Activated T-cell treated with anti-CD3 and anti-CD28 coated beads, Interleukin-2, amount 50 U/mL, for 24 hours (primary cell): ENCODE data around the gene SH3YL1.
"Not testable (repeated sequence)": the region's sequence is repeated elsewhere in the genome, so short reads cannot be mapped to it uniquely, and the experiment has no call there.

Experiments
- DNase-seq: peaks from one replicate; pipeline ENCODE4 v3.0.0-alpha.2; 2020
- H3K27ac Mint-ChIP-seq: 2 replicates; pipeline ENCODE4 v1.8.0; 2020; ENCODE audit warnings: mild to moderate bottlenecking, mixed read lengths
- H3K27me3 Mint-ChIP-seq: 2 replicates; pipeline ENCODE4 v1.8.0; 2020; ENCODE audit warnings: mixed read lengths
- H3K36me3 Mint-ChIP-seq: 2 replicates; pipeline ENCODE4 v1.8.0; 2020; ENCODE audit warnings: low read depth, mixed read lengths
- H3K4me1 Mint-ChIP-seq: 2 replicates; pipeline ENCODE4 v1.8.0; 2020; ENCODE audit warnings: low read depth, mixed read lengths
- H3K4me3 Mint-ChIP-seq: 2 replicates; pipeline ENCODE4 v1.8.0; 2020; ENCODE audit warnings: mild to moderate bottlenecking, moderate library complexity, mixed read lengths
- H3K9me3 Mint-ChIP-seq: 2 replicates; pipeline ENCODE4 v1.8.0; 2020; ENCODE audit warnings: mixed read lengths

Gene SH3YL1

DNA sequence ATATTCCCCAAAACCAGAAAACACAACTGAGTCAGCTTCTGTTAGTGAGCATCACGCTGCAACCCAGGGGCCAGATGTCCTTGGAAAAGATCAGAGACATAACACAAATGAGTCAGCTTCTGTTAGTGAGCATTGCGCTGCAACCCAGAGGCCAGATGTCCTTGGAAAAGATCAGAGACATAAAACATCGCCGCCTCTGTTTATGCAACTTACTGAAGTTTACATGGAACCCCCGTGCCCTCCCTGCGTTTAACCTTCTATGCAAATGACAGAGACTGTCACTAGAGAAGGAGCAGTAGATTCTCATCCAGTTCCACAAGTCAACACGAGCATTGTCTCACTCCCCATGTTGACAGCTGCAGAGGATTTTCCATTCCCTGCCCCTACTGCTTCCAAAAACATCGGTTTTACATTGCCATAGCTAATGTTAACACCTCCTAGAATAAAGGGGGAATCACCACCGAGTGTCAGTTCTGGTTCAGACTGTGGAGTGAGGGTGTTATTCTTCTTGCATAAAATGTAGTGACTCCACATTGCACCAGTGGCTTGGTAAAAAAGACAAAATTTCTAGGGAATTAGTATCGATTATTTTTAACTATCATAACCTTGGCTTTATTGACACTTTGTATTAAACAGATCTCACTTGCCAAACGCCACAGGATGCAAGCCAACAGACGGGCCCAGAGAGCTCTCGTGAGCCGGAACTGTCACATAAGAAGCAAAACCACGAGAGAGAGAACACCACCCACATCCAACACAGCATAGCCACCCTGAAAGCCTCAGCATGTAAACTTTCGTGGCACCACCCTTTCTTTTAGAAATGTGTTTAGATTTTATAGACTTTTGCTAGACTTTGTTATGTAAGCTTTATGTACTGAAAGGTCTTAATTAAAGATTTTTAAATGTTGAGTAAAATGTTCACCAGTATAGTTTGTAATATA is 87.7 kb downstream of the SH3YL1 start:
- Mint-ChIP-seq H3K36me3 (no peaks in the 10 kb centered on the region), H3K27ac (peak overlapping the region; percentile 86), H3K27me3 (no peaks in the 10 kb centered on the region), H3K4me1 (peaks cover 34% of the 10 kb centered on the region), H3K4me3 (peak overlapping the region; percentile 57), H3K9me3 (peaks cover 1% of the 10 kb centered on the region)
- DNase-seq = peak; percentile 50

DNA sequence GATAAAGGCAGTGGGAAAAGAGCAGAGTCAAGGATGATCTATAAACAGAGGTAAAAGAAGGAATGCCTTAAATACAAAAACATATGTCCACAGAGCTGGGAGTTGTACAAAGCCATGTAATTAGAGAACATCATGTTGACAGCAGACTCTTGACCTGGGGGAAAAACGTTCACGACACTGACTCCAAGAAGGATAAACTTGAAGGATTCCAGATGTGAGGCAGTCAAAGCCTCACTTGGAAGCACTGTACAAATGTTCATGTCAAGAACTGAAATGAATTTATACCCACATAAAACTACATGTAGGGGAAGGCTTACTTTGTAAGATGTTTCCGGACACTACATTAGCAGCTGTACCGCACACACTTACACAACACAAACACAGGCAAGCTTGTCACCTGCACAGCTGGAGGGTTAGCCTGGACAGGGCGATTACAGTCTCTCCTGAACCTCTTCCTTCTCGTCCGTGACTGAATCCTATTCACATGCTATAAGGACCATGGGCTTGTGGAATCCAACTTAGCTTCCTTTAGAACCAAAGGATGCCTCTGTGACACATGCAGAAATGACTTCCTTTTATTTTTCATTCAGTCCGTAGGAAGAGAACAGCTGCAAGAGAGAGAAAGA is 88.6 kb downstream of the SH3YL1 start:
- Mint-ChIP-seq H3K9me3 (no peaks in the 10 kb centered on the region), H3K27ac (no peak overlapping the region), H3K4me1 (peaks cover 34% of the 10 kb centered on the region), H3K36me3 (no peaks in the 10 kb centered on the region), H3K4me3 (no peak overlapping the region), H3K27me3 (no peaks in the 10 kb centered on the region)
- DNase-seq = no peak

DNA sequence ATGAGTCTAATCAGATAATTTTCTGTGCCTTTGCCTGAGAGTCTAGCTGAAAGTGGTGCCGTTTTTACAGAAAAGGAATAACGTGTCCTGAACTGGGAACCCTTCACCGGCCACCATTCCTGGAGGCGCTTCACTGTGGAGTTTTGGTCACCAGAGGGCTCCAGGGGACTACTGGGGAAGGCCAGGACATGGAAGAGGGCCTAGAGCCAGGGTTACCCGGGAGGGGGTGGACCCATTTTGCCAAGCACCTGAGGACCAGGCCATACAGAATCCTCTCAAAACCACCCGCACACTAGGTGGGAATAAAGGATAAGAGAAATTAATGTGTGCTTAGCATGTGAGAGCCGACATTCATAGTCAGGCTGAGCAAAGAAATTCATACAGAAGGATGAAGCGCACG is 91.7 kb downstream of the SH3YL1 start:
- not testable (repeated sequence) for H3K9me3 Mint-ChIP-seq, H3K27ac Mint-ChIP-seq

DNA sequence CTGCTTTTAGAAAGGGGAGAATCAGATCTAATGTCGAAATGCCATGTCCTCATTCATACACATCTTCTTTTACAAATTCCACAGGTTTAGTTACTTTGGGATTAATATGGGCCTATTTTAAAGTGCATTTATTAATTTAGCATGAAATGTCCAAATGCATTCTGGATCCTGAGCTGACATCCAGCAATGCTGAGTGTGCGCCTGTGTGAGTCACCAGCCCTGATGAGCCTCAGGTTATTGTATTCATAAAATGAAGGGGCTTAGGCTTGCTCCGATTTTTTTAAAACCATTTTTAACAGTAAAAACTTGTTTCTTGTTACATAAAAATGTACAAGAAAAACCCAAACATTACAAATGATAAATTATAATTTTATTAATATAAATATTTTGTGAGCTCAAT is 94.1 kb downstream of the SH3YL1 start:
- Mint-ChIP-seq H3K9me3 (no peaks in the 10 kb centered on the region), H3K27me3 (no peaks in the 10 kb centered on the region), H3K27ac (no peak overlapping the region), H3K36me3 (no peaks in the 10 kb centered on the region), H3K4me1 (peaks cover 9% of the 10 kb centered on the region), H3K4me3 (no peak overlapping the region)
- no peak for DNase-seq

More for the DNA sequence above, 91.7 kb downstream of the SH3YL1 start:
- H3K4me1 Mint-ChIP-seq = peaks cover 22% of the 10 kb centered on the region
- H3K27me3 Mint-ChIP-seq, H3K4me3 Mint-ChIP-seq, DNase-seq, H3K36me3 Mint-ChIP-seq: not testable (repeated sequence)
